ENCODE results near the gene CTSC. TPM values are rescaled to one million over a fixed set of nuclear protein-coding genes. Genes with fewer than 3 reads are reported as not detected.

Gene CTSC
- total and polyA plus RNA-seq, 2 of the 13 experiments (the other 11 are each of a cell fraction or from before 2014, with no cell fraction given) = 144 to 210 TPM

- no peak for FAIRE-seq
- intact Hi-C loops (cut with micrococcal nuclease; ENCODE audit: unreplicated experiment) = no loop called here
- no TSS peak for BruUV-seq (replicated peaks)
- no peak for TF ChIP-seq SOX13 (IDR thresholded peaks at IDR 0.05)
- TF ChIP-seq SOX13 (CRISPR knock-in tag; conservative IDR thresholded peaks at IDR 0.05 in 1 of 2, IDR thresholded peaks at IDR 0.05 in 1 of 2) = no peak
- TF ChIP-seq LCORL (IDR thresholded peaks at IDR 0.05) = no peak
- no peak for TF ChIP-seq LCORL (CRISPR knock-in tag; IDR thresholded peaks at IDR 0.05)
- no peak for TF ChIP-seq ARID4A (CRISPR knock-in tag; IDR thresholded peaks at IDR 0.05; ENCODE audit: borderline replicate concordance)
- no peak for TF ChIP-seq KLF15 (CRISPR knock-in tag; IDR thresholded peaks at IDR 0.05; ENCODE audit: borderline replicate concordance)
- TF ChIP-seq, protein P1, sequence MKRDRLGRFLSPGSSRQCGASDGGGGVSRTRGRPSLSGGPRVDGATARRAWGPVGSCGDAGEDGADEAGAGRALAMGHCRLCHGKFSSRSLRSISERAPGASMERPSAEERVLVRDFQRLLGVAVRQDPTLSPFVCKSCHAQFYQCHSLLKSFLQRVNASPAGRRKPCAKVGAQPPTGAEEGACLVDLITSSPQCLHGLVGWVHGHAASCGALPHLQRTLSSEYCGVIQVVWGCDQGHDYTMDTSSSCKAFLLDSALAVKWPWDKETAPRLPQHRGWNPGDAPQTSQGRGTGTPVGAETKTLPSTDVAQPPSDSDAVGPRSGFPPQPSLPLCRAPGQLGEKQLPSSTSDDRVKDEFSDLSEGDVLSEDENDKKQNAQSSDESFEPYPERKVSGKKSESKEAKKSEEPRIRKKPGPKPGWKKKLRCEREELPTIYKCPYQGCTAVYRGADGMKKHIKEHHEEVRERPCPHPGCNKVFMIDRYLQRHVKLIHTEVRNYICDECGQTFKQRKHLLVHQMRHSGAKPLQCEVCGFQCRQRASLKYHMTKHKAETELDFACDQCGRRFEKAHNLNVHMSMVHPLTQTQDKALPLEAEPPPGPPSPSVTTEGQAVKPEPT (CRISPR knock-in tag; IDR thresholded peaks at IDR 0.05; ENCODE audit: low read depth) = no peak
- TF ChIP-seq, protein P2, sequence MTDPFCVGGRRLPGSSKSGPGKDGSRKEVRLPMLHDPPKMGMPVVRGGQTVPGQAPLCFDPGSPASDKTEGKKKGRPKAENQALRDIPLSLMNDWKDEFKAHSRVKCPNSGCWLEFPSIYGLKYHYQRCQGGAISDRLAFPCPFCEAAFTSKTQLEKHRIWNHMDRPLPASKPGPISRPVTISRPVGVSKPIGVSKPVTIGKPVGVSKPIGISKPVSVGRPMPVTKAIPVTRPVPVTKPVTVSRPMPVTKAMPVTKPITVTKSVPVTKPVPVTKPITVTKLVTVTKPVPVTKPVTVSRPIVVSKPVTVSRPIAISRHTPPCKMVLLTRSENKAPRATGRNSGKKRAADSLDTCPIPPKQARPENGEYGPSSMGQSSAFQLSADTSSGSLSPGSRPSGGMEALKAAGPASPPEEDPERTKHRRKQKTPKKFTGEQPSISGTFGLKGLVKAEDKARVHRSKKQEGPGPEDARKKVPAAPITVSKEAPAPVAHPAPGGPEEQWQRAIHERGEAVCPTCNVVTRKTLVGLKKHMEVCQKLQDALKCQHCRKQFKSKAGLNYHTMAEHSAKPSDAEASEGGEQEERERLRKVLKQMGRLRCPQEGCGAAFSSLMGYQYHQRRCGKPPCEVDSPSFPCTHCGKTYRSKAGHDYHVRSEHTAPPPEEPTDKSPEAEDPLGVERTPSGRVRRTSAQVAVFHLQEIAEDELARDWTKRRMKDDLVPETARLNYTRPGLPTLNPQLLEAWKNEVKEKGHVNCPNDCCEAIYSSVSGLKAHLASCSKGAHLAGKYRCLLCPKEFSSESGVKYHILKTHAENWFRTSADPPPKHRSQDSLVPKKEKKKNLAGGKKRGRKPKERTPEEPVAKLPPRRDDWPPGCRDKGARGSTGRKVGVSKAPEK (CRISPR knock-in tag; IDR thresholded peaks at IDR 0.05; ENCODE audit: borderline replicate concordance) = no peak
- TF ChIP-seq ZBTB8A (CRISPR knock-in tag; IDR thresholded peaks at IDR 0.05; ENCODE audit: borderline replicate concordance, low read depth) = no peak
- TF ChIP-seq CBFB (CRISPR knock-in tag; IDR thresholded peaks at IDR 0.05) = no peak
- TF ChIP-seq, protein P3, sequence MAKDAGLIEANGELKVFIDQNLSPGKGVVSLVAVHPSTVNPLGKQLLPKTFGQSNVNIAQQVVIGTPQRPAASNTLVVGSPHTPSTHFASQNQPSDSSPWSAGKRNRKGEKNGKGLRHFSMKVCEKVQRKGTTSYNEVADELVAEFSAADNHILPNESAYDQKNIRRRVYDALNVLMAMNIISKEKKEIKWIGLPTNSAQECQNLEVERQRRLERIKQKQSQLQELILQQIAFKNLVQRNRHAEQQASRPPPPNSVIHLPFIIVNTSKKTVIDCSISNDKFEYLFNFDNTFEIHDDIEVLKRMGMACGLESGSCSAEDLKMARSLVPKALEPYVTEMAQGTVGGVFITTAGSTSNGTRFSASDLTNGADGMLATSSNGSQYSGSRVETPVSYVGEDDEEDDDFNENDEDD (CRISPR knock-in tag; IDR thresholded peaks at IDR 0.05; ENCODE audit: borderline replicate concordance) = no peak
- no peak for TF ChIP-seq PTBP1 (IDR thresholded peaks at IDR 0.05; ENCODE audit: low read depth, low read length, poor library complexity, severe bottlenecking)
- no peak for TF ChIP-seq SOX6 (IDR thresholded peaks at IDR 0.05)
- TF ChIP-seq SOX6 (CRISPR knock-in tag; IDR thresholded peaks at IDR 0.05) = no peak
- TF ChIP-seq ZNF253 (CRISPR knock-in tag; IDR thresholded peaks at IDR 0.05; ENCODE audit: borderline replicate concordance) = no peak
These were observed 49.0 kb downstream of the CTSC start for GRCh38 chr11:88288560-88288959.

More at GRCh38 chr11:88288560-88288959, 49.0 kb downstream of the CTSC start:
- in situ Hi-C loops (cut with HindIII; ENCODE audit: extremely low pct_ligation_motif_present, low pct_unique_long_range_greater_than_20kb) = no loop called here
- 52% methylated on average over 1 of the region's 1 CpG for WGBS (ENCODE audit: low lambda C conversion rate)
- Histone ChIP-seq H3K4me3 (replicated peaks in 1 of 3; ENCODE audit: insufficient read depth in 1 of 3, low read depth in 2 of 3, low read length in 3 of 3) (no peak overlapping the region), H3K9me3 (ENCODE audit: low read length) (no peaks in the 10 kb centered on the region), H3K79me2 (ENCODE audit: insufficient read depth, low read length) (no peaks in the 10 kb centered on the region), H3K27me3 (ENCODE audit: control insufficient read depth in 1 of 2, insufficient read depth in 2 of 2, low read length in 2 of 2) (no peaks in the 10 kb centered on the region), H3K9ac (ENCODE audit: insufficient read depth, low read depth, low read length) (no peak overlapping the region), H3K36me3 (replicated peaks in 1 of 2; ENCODE audit: control insufficient read depth in 1 of 2, insufficient read depth in 2 of 2, low read length in 2 of 2) (no peaks in the 10 kb centered on the region), H3K4me2 (ENCODE audit: low read depth, low read length) (no peak overlapping the region), H3K4me1 (ENCODE audit: insufficient read depth, low read length) (no peaks in the 10 kb centered on the region), H3K27ac (ENCODE audit: extremely low read length, insufficient read depth, low read length) (no peak overlapping the region), H4K20me1 (ENCODE audit: insufficient read depth, low read length) (no peaks in the 10 kb centered on the region), H2AFZ (ENCODE audit: low read length) (no peak overlapping the region)
- no peak for DNase-seq (ENCODE audit: low spot score)
- CTCF ChIA-PET (ENCODE audit: low intra/inter-chr PET ratio, low total read pairs) = no interaction called here
- no peak for ATAC-seq
- POLR2A ChIA-PET = no interaction called here
